K562 (cell line): ENCODE measurements around the gene PLD1. TPM values are rescaled to one million over a fixed set of nuclear protein-coding genes. Genes with fewer than 3 reads are reported as not detected.

Experiments
- ATAC-seq: fragments of 200-7000 bp; cut with Tn5 transposase; 3 replicates; pipeline ENCODE4 v1.9.1; 2020; ENCODE audit warnings: moderate library complexity
- BruUV-seq: library from RNA; stranded (reverse); fragments of 400-500 nt; replicated peaks from 2 replicates; lab custom pipeline; 2021; lab: Mats Ljungman, UMichigan
- CTCF ChIA-PET: fragments of 300-600 bp; formaldehyde crosslinking; extraction: SDS; loops from one replicate; lab custom pipeline; 2021; ENCODE audit warnings: low intra/inter-chr PET ratio; lab: Yijun Ruan, JAX
- POLR2A ChIA-PET: fragments of 300-600, 350-650 bp; sonication (Branson Sonifier 250); formaldehyde crosslinking; extraction: SDS; loops from one replicate; lab custom pipeline; 2021; ENCODE audit warnings: antibody characterized with exemption, inconsistent platforms; lab: Yijun Ruan, JAX
- DNase-seq, 4 experiments: peaks; one replicate each; pipeline versions ENCODE4 v3.0.0 to v3.0.0-alpha.2; 2011 to 2018; ENCODE audit warnings: low spot score in 3 of 4, mixed read lengths in 3 of 4; ENCODE audit errors: extremely low read depth in 1 of 4
- FAIRE-seq: peaks from 2 replicates; lab custom pipeline; 2011; peaks lifted over from hg19 to GRCh38; lab: Jason Lieb, UNC
- H2AFZ ChIP-seq: 2 replicates; pipeline ENCODE4 v1.6.0; 2011; ENCODE audit warnings: low read depth, low read length, control low read depth, inconsistent platforms
- H3K27ac ChIP-seq: fragments of 200-600 bp; 3 replicates; pipeline ENCODE4 v1.8.0; 2011; ENCODE audit warnings: low read depth, mild to moderate bottlenecking, control low read depth, inconsistent platforms, low read length, moderate library complexity, mixed read lengths; ENCODE audit errors: extremely low read depth
- H3K27me3 ChIP-seq, 2 experiments: fragments of 300-600 bp in 1 of 2; 2 replicates in 1 of 2; 3 replicates in 1 of 2; pipeline versions ENCODE4 v1.6.0 to v1.8.0; 2011; ENCODE audit warnings: inconsistent platforms in 2 of 2, low read length in 2 of 2, mild to moderate bottlenecking in 1 of 2, mixed read lengths in 1 of 2, moderate library complexity in 1 of 2; ENCODE audit not compliant: control insufficient read depth in 2 of 2, insufficient read depth in 2 of 2
- H3K36me3 ChIP-seq: fragments of 300-600 bp; 3 replicates; pipeline ENCODE4 v1.8.0; 2011; ENCODE audit warnings: mild to moderate bottlenecking, low read length, inconsistent platforms; ENCODE audit not compliant: control insufficient read depth, insufficient read depth
- H3K4me1 ChIP-seq, 2 experiments: fragments of 200-600 bp in 1 of 2; replicated peaks in 1 of 2; 2 replicates in 1 of 2; 3 replicates in 1 of 2; pipeline versions ENCODE4 v1.5.1 to v1.8.0; 2011; ENCODE audit warnings: inconsistent platforms in 2 of 2, low read length in 2 of 2, mild to moderate bottlenecking in 1 of 2, mixed read lengths in 1 of 2, moderate library complexity in 1 of 2; ENCODE audit not compliant: control insufficient read depth in 2 of 2, insufficient read depth in 2 of 2
- H3K4me2 ChIP-seq: 2 replicates; pipeline ENCODE4 v1.6.1; 2011; ENCODE audit warnings: low read length, control low read depth, inconsistent platforms, mixed read lengths; ENCODE audit not compliant: insufficient read depth
- H3K4me3 ChIP-seq: fragments of 200-600 bp; sonication (generic), shearing (Covaris generic); 2 replicates; pipeline ENCODE4 v1.5.1; 2016; ENCODE audit warnings: control low read depth, inconsistent platforms
- H3K79me2 ChIP-seq: fragments of 200-600 bp; 3 replicates; pipeline ENCODE4 v1.8.0; 2011; ENCODE audit warnings: low read length, inconsistent platforms; ENCODE audit not compliant: control insufficient read depth, insufficient read depth
- H3K9ac ChIP-seq, 2 experiments: 2 replicates each; pipeline versions ENCODE4 v1.6.0 to v1.6.1; 2011; ENCODE audit warnings: low read depth in 2 of 2, low read length in 2 of 2, control low read depth in 1 of 2, inconsistent platforms in 1 of 2, mild to moderate bottlenecking in 1 of 2, mixed read lengths in 1 of 2; ENCODE audit not compliant: insufficient read depth in 1 of 2
- H3K9me1 ChIP-seq: one replicate; pipeline ENCODE4 v1.6.0; 2011; ENCODE audit warnings: inconsistent platforms, mild to moderate bottlenecking, low read length, moderate library complexity; ENCODE audit not compliant: control insufficient read depth, insufficient read depth
- H3K9me3 ChIP-seq: replicated peaks from 2 replicates; pipeline ENCODE4 v1.5.1; 2011; ENCODE audit warnings: low read depth, low read length, inconsistent platforms; ENCODE audit not compliant: control insufficient read depth, insufficient read depth
- H4K20me1 ChIP-seq: replicated peaks from 2 replicates; pipeline ENCODE4 v1.6.1; 2011; ENCODE audit warnings: low read length, inconsistent platforms, mixed read lengths; ENCODE audit not compliant: control insufficient read depth, insufficient read depth
- CXXC5 ChIP-seq: fragments of 250-450 bp; sonication (Bioruptor Pico); IDR thresholded peaks from 2 replicates; pipeline ENCODE4 v1.8.0; 2022; ENCODE audit warnings: inconsistent platforms, mild to moderate bottlenecking, moderate library complexity
- HMBOX1 ChIP-seq: sonication (generic); IDR thresholded peaks from 2 replicates; pipeline ENCODE4 v1.6.1; 2016
- IFI16 ChIP-seq: fragments of 250-450 bp; sonication (Bioruptor Pico); IDR thresholded peaks from 2 replicates; pipeline ENCODE4 v2.1.2; 2022; ENCODE audit warnings: mild to moderate bottlenecking, inconsistent platforms
- KDM1A ChIP-seq, 2 experiments: fragments of 450-650 bp; IDR thresholded peaks; 2 replicates each; pipeline ENCODE4 v1.6.1; 2016; ENCODE audit warnings: mild to moderate bottlenecking in 2 of 2
- MXD1 ChIP-seq: fragments of 250-450 bp; sonication (Bioruptor Pico); IDR thresholded peaks from 2 replicates; pipeline ENCODE4 v1.8.0; 2021; ENCODE audit warnings: borderline replicate concordance, mild to moderate bottlenecking, moderate library complexity; ENCODE audit not compliant: poor library complexity, severe bottlenecking
- NR2C2 ChIP-seq, 2 experiments: fragments of 200-800 bp in 1 of 2; sonication (Bioruptor generic) in 1 of 2; sonication (generic) in 1 of 2; formaldehyde crosslinking in 1 of 2; IDR thresholded peaks; 2 replicates each; pipeline versions ENCODE4 v1.6.1 to v1.8.0; 2016 to 2022; ENCODE audit warnings: mild to moderate bottlenecking in 1 of 2, missing compliant biosample characterization in 1 of 2, missing genetic modification characterization in 1 of 2, missing genetic modification reagents in 1 of 2
- PRPF4 ChIP-seq: fragments of 200-400 bp; formaldehyde crosslinking; IDR thresholded peaks from one replicate; pipeline ENCODE4 v1.6.1; 2017; ENCODE audit warnings: low read length, low read depth, mild to moderate bottlenecking; ENCODE audit not compliant: insufficient read depth, poor library complexity, severe bottlenecking
- RFX7 ChIP-seq: fragments of 250-450 bp; sonication (Bioruptor Pico); IDR thresholded peaks from 2 replicates; pipeline ENCODE4 v1.5.1; 2021; ENCODE audit warnings: mild to moderate bottlenecking
- ZFX ChIP-seq: sonication (generic); formaldehyde crosslinking; IDR thresholded peaks from 2 replicates; pipeline ENCODE4 v1.8.0; 2022; ENCODE audit warnings: mild to moderate bottlenecking, missing genetic modification reagents, moderate library complexity
- ZNF197 ChIP-seq: fragments of 200-800 bp; sonication (Bioruptor generic); IDR thresholded peaks from 2 replicates; pipeline ENCODE4 v1.6.1; 2016; ENCODE audit warnings: low read depth, missing genetic modification characterization, missing compliant biosample characterization
- ZNF239 ChIP-seq: fragments of 250-450 bp; sonication (Bioruptor Pico); IDR thresholded peaks from 2 replicates; pipeline ENCODE4 v1.4.0; 2020; ENCODE audit warnings: mild to moderate bottlenecking
- ZNF263 ChIP-seq: sonication (generic); formaldehyde crosslinking; IDR thresholded peaks from 2 replicates; pipeline ENCODE4 v1.8.0; 2022; ENCODE audit warnings: mild to moderate bottlenecking, missing genetic modification reagents, borderline replicate concordance
- ZNF445 ChIP-seq: fragments of 250-450 bp; sonication (Bioruptor Pico); IDR thresholded peaks from 2 replicates; pipeline ENCODE4 v1.4.0; 2020; ENCODE audit warnings: low read depth, mild to moderate bottlenecking, moderate library complexity
- whole genome bisulfite sequencing: fragments of 100-300 bp; shearing (Covaris generic); methylation state at CpG from one replicate; pipeline ENCODE4 v1.1.6; 2016; ENCODE audit warnings: low coverage, mixed read lengths; ENCODE audit not compliant: insufficient coverage; ENCODE audit errors: missing lambda C conversion rate; 5-methylcytosine and 5-hydroxymethylcytosine counted together
- in situ Hi-C: fragments of 300-500 bp; cut with MboI; formaldehyde crosslinking; loops from 4 replicates; pipeline ENCODE4 v1.15.0; 2018; ENCODE audit warnings: inconsistent platforms, mixed read lengths
- intact Hi-C: fragments of 100-400 bp; cut with micrococcal nuclease; formaldehyde crosslinking; loops from 2 replicates; pipeline ENCODE4 v1.14.2; 2022
- polyA plus RNA-seq, 8 experiments: library from polyadenylated mRNA; depleted of rRNA in 4 of 8; stranded (reverse) in 5 of 8; unstranded in 3 of 8; fragments of >200 nt; fragmentation: Nextera tagmentation in 2 of 8; fragmentation: Illumina TruSeq in 1 of 8; extraction: Ambion mirVana in 2 of 8; extraction: Trizol in 1 of 8; gene quantifications; 2 replicates each; pipeline versions ENCODE4 v1.2.1 to v1.2.3, GENCODE V29; 2011 to 2014; ENCODE audit warnings: inconsistent platforms in 1 of 8, missing spikeins in 1 of 8
- total RNA-seq, 7 experiments: library from RNA; depleted of rRNA in 6 of 7; stranded (reverse); fragments of >200 nt in 6 of 7; fragmentation: Illumina TruSeq in 2 of 7; extraction: Trizol in 2 of 7; gene quantifications; 2 replicates each; pipeline versions ENCODE4 v1.2.1 to v1.2.3, GENCODE V29; 2011 to 2021; ENCODE audit warnings: low replicate concordance in 1 of 7
- TF ChIP-seq, protein P1 (sequence below): sonication (generic); formaldehyde crosslinking; IDR thresholded peaks from 2 replicates; pipeline ENCODE4 v1.8.0; 2023; ENCODE audit warnings: mild to moderate bottlenecking, missing genetic modification reagents
- TF ChIP-seq, protein P2 (sequence below): fragments of 450-650 bp; IDR thresholded peaks from 2 replicates; pipeline ENCODE4 v1.6.1; 2016; ENCODE audit warnings: low read depth, mild to moderate bottlenecking, moderate library complexity

Gene PLD1
- total and polyA plus RNA-seq, 9 of the 15 experiments (the other 6 are each of a cell fraction or from before 2014, with no cell fraction given) = 8.4 to 26.1 (median 18.6) TPM

DNA sequence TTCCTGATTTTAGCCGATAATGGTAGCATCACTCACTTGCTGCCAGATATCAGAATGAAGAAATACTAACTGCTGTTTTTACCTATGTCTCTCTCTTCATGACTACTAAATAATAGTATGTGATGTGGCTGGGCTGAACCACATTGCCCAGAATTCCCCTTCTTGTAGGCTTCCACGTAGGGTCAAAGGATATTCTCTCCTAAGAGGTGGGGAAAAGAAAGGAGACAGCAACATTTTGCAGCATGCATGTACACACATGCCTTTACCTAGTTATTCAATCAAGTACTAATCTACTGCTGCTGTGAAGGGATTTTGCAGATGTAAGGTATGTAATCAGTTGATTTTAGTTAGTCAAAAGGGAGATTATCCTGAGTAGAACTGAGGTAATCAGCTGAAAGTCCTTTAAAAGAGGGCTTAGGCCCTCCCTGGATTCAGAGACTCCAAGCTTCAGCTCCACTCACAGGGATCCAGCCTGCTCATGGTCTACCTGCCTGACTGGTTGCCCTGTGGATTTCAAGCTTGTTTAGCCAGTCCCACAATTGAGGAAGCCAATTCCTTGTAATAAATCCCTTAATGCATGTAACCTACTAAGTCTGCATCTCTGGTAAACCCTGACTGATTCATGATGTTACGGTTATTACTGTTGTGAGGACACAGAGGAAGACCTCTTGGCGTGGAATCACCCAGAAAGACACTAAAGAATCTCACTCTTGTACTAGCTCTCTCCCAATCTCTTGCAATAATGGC is 20.4 kb downstream of the PLD1 start:
- no peak overlapping the region for H3K4me3 ChIP-seq
- DNase-seq = no peak
- peaks cover 22% of the 10 kb centered on the region for H3K79me2 ChIP-seq
- H2AFZ ChIP-seq = no peak overlapping the region
- 76% methylated on average over 4 of the region's 4 CpGs for WGBS
- no TSS peak for BruUV-seq
- H3K4me1 ChIP-seq = peaks cover 6 to 28% of the 10 kb centered on the region in 2 experiments; a peak in 4 of 5 replicates
- H3K9me3 ChIP-seq = no peaks in the 10 kb centered on the region
- intact Hi-C loops (no loop called here), in situ Hi-C loops (no loop called here)
- H3K9me1 ChIP-seq = peaks cover 6% of the 10 kb centered on the region
- H3K27ac ChIP-seq = no peak overlapping the region
- no peaks in the 10 kb centered on the region for H3K27me3 ChIP-seq
- H3K36me3 ChIP-seq = peaks cover 6% of the 10 kb centered on the region; the same call in 1 of the 3 replicates
- H4K20me1 ChIP-seq = no peaks in the 10 kb centered on the region
- CTCF ChIA-PET = no interaction called here
- no peak for FAIRE-seq
- ATAC-seq = peak; percentile 13; the same call in 2 of the 3 replicates
- no peak overlapping the region for H3K4me2 ChIP-seq
- no peak overlapping the region for H3K9ac ChIP-seq
- POLR2A ChIA-PET = interaction anchor here (1.0 to 1.4 kb wide), 5 partner anchors 9 to 20 kb away, joined by 3 to 6 read pairs (median 4); no protein-coding TSS in a partner anchor
- TF ChIP-seq ZFX = no peak
- TF ChIP-seq IFI16 (CRISPR knock-in tag) = no peak
- no peak for TF ChIP-seq RFX7 (CRISPR knock-in tag)
- TF ChIP-seq MXD1 = no peak
- no peak for TF ChIP-seq ZNF445
- no peak for TF ChIP-seq ZNF239
- TF ChIP-seq, protein P1, sequence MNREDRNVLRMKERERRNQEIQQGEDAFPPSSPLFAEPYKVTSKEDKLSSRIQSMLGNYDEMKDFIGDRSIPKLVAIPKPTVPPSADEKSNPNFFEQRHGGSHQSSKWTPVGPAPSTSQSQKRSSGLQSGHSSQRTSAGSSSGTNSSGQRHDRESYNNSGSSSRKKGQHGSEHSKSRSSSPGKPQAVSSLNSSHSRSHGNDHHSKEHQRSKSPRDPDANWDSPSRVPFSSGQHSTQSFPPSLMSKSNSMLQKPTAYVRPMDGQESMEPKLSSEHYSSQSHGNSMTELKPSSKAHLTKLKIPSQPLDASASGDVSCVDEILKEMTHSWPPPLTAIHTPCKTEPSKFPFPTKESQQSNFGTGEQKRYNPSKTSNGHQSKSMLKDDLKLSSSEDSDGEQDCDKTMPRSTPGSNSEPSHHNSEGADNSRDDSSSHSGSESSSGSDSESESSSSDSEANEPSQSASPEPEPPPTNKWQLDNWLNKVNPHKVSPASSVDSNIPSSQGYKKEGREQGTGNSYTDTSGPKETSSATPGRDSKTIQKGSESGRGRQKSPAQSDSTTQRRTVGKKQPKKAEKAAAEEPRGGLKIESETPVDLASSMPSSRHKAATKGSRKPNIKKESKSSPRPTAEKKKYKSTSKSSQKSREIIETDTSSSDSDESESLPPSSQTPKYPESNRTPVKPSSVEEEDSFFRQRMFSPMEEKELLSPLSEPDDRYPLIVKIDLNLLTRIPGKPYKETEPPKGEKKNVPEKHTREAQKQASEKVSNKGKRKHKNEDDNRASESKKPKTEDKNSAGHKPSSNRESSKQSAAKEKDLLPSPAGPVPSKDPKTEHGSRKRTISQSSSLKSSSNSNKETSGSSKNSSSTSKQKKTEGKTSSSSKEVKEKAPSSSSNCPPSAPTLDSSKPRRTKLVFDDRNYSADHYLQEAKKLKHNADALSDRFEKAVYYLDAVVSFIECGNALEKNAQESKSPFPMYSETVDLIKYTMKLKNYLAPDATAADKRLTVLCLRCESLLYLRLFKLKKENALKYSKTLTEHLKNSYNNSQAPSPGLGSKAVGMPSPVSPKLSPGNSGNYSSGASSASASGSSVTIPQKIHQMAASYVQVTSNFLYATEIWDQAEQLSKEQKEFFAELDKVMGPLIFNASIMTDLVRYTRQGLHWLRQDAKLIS (CRISPR knock-in tag) = no peak
- no peak for TF ChIP-seq NR2C2 (CRISPR knock-in tag; IDR thresholded peaks at IDR 0.05)
- peak; percentile 75; the same call in 1 of the 2 replicates for TF ChIP-seq NR2C2 (tag; IDR thresholded peaks at IDR 0.05)
- TF ChIP-seq PRPF4 = no peak
- no peak for TF ChIP-seq ZNF197 (CRISPR knock-in tag)
- TF ChIP-seq KDM1A (IDR thresholded peaks at IDR 0.05) = no peak
- TF ChIP-seq ZNF263 = no peak
- TF ChIP-seq, protein P2, sequence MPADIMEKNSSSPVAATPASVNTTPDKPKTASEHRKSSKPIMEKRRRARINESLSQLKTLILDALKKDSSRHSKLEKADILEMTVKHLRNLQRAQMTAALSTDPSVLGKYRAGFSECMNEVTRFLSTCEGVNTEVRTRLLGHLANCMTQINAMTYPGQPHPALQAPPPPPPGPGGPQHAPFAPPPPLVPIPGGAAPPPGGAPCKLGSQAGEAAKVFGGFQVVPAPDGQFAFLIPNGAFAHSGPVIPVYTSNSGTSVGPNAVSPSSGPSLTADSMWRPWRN = no peak
- peak; percentile 48; the same call in 1 of the 2 replicates for TF ChIP-seq HMBOX1
- TF ChIP-seq CXXC5 = no peak
